Hematopoietic multipotent progenitor cell treated with erythropoietin and hydrocortisone succinate and interleukin-3 and kit ligand, for 15 days (in vitro differentiated cells): ENCODE results near the gene GSE1.

ENCODE experiments used
- DNase-seq: peaks from one replicate; pipeline ENCODE4 v3.0.0-alpha.2; 2015; ENCODE audit warnings: low spot score

Gene GSE1

GRCh38 chr16:85699628-85700027, 86.5 kb downstream of the GSE1 start:
- no peak for DNase-seq

DNA sequence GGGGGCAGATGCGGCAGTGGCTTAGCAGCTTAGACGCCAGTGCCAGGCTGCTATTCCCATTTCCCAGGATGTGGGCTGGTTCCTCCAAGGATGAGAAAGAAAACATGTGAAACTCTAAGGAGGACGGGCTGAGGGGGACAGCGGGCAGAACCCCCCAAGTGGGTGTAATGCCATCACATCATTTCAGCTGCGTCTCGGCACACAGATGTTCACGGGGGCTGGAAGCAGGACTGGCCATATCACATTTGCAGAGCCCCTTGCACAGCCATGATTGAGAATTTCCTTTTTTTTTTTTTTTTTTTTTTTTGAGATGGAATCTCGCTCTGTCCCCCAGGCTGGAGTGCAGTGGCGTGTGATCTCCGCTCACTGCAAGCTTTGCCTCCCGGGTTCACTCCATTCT, 90.9 kb downstream of the GSE1 start:
- DNase-seq = no peak

- no peak for DNase-seq
These were observed 92.1 kb downstream of the GSE1 start for GRCh38 chr16:85704900-85705846.

GRCh38 chr16:85706449-85707034, 93.4 kb downstream of the GSE1 start:
- no peak for DNase-seq

GRCh38 chr16:85707528-85708095, 94.5 kb downstream of the GSE1 start:
- DNase-seq = no peak

DNA sequence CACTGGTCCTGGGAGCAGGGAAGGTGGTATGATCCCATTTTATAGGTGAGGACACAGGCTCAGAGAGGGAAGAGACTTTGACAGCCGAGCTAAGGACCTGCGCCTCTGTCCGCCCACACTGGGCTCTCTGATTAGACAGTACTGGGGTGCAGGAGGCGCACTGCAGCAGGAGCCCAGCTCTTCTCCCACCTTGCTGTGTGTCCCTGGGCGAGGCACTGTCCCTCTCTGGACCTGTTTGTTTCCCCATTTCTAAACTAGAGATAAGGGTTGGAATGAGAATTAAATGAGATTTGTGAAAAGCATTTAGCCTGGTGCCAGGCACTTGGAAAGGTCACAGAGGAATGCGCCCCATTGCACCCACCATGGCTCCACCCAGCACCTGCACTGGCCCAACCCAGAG, 95.2 kb downstream of the GSE1 start:
- no peak for DNase-seq

GRCh38 chr16:85709766-85710585, 96.9 kb downstream of the GSE1 start:
- no peak for DNase-seq

DNA sequence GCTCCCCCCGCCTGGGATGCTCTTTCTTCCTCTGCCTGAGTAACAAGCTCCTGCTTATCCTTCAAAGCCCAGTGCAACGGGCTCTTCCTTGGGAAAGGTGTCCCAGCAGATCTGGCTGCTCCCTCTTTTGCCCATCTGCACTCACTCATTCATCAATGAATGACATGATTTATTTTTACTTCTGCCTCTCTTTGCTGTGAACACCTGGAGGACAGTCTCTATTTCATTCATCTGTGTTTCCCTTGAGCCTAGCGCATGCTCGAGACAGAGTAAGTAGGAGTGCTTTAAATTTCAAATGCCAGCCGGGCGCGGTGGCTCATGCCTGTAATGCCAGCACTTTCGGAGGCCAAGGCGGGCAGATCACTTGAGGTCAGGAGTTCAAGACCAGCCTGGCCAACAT, 97.6 kb downstream of the GSE1 start:
- DNase-seq = no peak

GRCh38 chr16:85711982-85712587, 99.0 kb downstream of the GSE1 start:
- no peak for DNase-seq

DNA sequence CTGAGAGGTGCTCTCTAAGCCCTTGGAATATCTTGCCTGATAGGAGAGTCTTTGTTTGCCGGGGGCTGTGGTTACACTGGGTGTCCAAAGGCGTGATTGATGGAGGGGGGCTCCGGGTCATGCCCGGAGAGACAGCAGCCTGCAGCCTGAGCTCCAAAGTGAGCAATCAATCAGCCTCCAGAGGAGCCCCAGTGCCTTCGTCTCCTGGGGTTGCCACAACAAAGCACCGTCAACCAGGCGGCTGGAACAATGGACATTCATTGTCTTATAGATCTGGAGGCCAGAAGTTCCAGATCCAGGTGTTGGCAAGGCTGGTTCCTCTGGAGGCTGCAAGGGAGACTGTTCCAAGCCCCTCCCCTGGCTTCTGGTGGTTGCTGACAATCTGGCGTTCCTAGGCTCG, 99.7 kb downstream of the GSE1 start:
- DNase-seq = no peak

- DNase-seq = no peak
These were observed 102.3 kb downstream of the GSE1 start for GRCh38 chr16:85715169-85716021.

- DNase-seq = no peak
These were observed 103.0 kb downstream of the GSE1 start for GRCh38 chr16:85716022-85716679.

DNA sequence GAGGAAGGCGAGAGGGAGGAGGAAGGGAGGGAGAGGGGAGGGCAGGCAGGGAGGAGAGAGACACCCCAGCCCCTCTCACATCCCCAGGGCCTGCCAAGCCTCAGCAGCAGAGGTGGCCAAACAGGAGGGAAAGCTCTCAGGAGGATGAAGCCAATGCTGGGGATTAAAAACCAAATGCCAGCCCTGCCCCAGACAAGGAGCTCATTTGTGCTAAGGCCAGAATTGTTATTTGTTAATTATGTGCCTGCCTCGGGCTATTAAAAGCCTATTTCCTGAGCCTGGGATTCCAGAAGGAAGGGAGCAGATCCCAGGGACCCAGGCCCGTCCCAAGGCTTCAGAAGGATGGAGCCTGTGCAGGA, 103.5 kb downstream of the GSE1 start:
- DNase-seq = no peak

DNA sequence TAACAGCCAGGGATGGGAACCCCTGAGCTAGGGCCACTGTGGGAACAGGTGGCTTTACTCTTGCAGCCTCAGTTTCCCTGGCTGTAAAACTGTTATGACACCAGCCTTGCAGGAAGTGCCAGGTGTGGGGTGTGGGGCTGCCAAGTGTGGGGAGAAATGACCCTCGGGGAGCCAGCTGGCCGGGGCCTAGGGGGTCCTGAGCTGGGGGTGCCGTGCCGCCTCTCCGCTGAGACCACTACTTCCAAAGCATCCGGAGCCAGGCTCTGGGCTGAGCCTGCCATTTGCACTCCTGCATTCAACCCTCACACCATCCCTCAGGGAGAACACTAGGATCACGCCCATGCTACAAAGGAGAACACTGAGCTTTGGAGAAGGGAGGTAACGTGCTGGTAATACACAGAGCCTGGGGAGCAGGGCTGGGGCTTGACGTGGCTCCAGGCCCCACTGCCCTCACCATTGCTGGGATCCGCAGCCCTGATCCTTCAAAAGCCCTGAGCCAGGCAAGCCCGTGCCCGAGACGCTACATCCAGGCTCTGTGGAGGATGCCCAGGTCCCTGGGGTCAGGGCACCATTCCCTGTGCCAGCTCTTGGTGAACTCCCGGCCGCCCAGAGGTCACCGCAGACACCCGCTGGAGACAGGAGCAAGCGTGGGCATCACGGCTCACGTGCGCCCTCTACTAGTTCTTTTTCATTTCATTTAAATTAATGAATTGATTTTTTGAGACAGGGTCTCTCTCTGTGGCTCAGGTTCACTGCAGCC, 104.5 kb downstream of the GSE1 start:
- DNase-seq = peak; percentile 80

DNA sequence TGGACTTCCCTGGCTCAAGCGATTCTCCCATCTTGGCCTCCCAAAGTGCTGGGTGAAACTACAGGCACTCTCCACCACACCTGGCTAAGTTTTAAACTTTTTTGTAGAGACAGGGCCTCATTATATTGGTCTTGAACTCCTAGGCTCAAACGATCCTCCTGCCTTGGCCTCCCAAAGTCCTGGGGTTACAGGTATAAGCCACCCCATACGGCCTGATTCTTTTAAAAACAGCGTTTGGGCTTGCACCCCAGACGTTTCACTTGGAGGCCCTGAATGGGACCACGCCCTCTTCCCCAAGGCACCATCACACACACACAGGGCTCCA, 105.0 kb downstream of the GSE1 start:
- DNase-seq = no peak

GRCh38 chr16:85718682-85719081, 105.6 kb downstream of the GSE1 start:
- DNase-seq = peak; percentile 48

DNA sequence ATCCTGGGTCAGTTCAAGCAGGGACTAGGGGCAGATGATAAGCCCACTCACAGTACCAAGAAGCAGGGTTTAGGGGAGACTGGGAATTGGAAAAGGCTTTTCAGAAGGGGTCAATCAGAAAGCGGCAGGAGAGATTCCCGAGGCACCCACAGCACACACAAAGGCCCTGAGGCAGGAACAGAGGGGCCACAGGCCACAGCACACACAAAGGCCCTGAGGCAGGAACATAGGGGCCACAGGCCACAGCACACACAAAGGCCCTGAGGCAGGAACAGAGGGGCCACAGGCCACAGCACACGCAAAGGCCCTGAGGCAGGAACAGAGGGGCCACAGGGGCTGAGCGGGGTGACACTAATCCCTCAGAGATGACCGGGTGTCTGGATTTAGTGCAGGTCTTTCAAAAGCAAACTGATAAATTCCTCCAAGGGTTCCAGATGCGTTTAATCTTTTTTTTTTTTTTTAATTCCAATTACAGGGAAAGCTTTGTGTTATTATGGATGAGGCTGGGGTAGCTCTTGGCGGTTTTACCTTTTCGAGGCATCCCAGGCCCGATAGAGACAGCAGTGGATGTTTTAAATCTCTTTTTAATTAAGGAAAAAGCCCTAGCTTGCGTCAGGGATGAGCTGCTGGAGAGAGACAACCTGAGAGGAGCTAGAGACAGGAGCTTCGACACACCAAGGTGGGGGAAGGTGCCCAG, 106.6 kb downstream of the GSE1 start:
- DNase-seq = no peak

DNA sequence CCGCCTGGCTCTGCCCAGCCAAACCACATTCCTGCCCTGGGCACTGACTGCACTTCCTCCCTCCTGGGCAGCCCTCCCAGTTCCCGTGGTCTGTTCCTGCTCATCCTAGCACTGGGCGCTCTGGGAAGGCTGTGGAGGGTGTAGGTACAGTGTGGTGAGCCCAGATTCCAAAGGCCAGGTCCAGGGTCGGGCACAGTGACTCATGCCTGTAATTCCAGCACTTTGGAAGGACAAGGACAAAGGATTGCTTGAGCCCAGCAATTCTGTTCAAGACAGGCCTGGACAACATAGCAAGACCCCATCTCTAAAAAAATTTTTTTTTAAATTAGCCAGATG, 107.1 kb downstream of the GSE1 start:
- DNase-seq = no peak

GRCh38 chr16:85722128-85722893, 109.2 kb downstream of the GSE1 start:
- no peak for DNase-seq
